GM12878 (cell line): ENCODE data around the gene FIGLA. TPM values are rescaled to one million over a fixed set of nuclear protein-coding genes. Genes with fewer than 3 reads are reported as not detected.

Source experiments
- ATAC-seq: fragments of 200-7000 bp; cut with Tn5 transposase; 3 replicates; pipeline ENCODE4 v1.9.1; 2020; ENCODE audit warnings: mild to moderate bottlenecking, moderate library complexity
- BruUV-seq: library from RNA; stranded (reverse); fragments of 400-500 nt; replicated peaks from 2 replicates; lab custom pipeline; 2021; lab: Mats Ljungman, UMichigan
- CTCF ChIA-PET: fragments of 300-600 bp; sonication (Branson Sonifier 250); formaldehyde crosslinking; extraction: SDS; loops from one replicate; lab custom pipeline; 2021; ENCODE audit warnings: inconsistent platforms; lab: Yijun Ruan, JAX
- POLR2A ChIA-PET: fragments of 350-600 bp; formaldehyde crosslinking; extraction: SDS; loops from one replicate; lab custom pipeline; 2021; ENCODE audit warnings: inconsistent platforms; lab: Charles Lee
- RAD21 ChIA-PET: fragments of 300-600 bp; sonication (Branson Sonifier 250); formaldehyde crosslinking; loops from one replicate; lab custom pipeline; 2023; ENCODE audit warnings: antibody characterized with exemption; ENCODE audit not compliant: unreplicated experiment; lab: Charles Lee
- SMC1A ChIA-PET: fragments of 300-600 bp; sonication (Branson Sonifier 250); formaldehyde crosslinking; loops from one replicate; lab custom pipeline; 2023; ENCODE audit not compliant: unreplicated experiment, uncharacterized antibody; lab: Charles Lee
- DNase-seq: peaks from one replicate; pipeline ENCODE4 v3.0.0-alpha.2; 2011; ENCODE audit warnings: low read depth, low spot score
- FAIRE-seq: peaks from 3 replicates; lab custom pipeline; 2011; peaks lifted over from hg19 to GRCh38; lab: Jason Lieb, UNC
- H2AFZ ChIP-seq: 2 replicates; pipeline ENCODE4 v1.6.0; 2011; ENCODE audit warnings: low read depth, low read length, control low read depth; ENCODE audit not compliant: control insufficient read depth
- H3K27ac ChIP-seq: 2 replicates; pipeline ENCODE4 v1.5.1; 2011; ENCODE audit warnings: control low read depth; ENCODE audit not compliant: control insufficient read depth, insufficient read depth
- H3K27me3 ChIP-seq, 2 experiments: replicated peaks in 1 of 2; 2 replicates each; pipeline versions ENCODE4 v1.6.0 to v1.6.1; 2011; ENCODE audit warnings: low read length in 1 of 2; ENCODE audit not compliant: control insufficient read depth in 2 of 2, insufficient read depth in 2 of 2
- H3K36me3 ChIP-seq, 2 experiments: 2 replicates each; pipeline ENCODE4 v1.5.1; 2011; ENCODE audit warnings: low read length in 1 of 2; ENCODE audit not compliant: control insufficient read depth in 2 of 2, insufficient read depth in 2 of 2
- H3K4me1 ChIP-seq: 2 replicates; pipeline ENCODE4 v1.6.1; 2011; ENCODE audit warnings: mild to moderate bottlenecking, low read length, moderate library complexity, mixed read lengths; ENCODE audit not compliant: control insufficient read depth, insufficient read depth
- H3K4me2 ChIP-seq: 2 replicates; pipeline ENCODE4 v1.6.0; 2011; ENCODE audit warnings: control low read depth; ENCODE audit not compliant: control insufficient read depth, insufficient read depth
- H3K4me3 ChIP-seq: fragments of 200-600 bp; sonication (generic); 2 replicates; pipeline ENCODE4 v1.5.1; 2016
- H3K79me2 ChIP-seq: 2 replicates; pipeline ENCODE4 v1.6.0; 2011; ENCODE audit warnings: low read length; ENCODE audit not compliant: control insufficient read depth, insufficient read depth
- H3K9ac ChIP-seq: 2 replicates; pipeline ENCODE4 v1.8.0; 2011; ENCODE audit warnings: low read length, control low read depth, mixed read lengths; ENCODE audit not compliant: control insufficient read depth, insufficient read depth
- H3K9me3 ChIP-seq: replicated peaks from 3 replicates; pipeline ENCODE4 v1.5.1; 2011; ENCODE audit warnings: mild to moderate bottlenecking, low read length; ENCODE audit not compliant: control insufficient read depth, insufficient read depth
- H4K20me1 ChIP-seq: 2 replicates; pipeline ENCODE4 v1.6.0; 2011; ENCODE audit not compliant: control insufficient read depth, insufficient read depth
- ATF7 ChIP-seq: fragments of 450-650 bp; IDR thresholded peaks from 2 replicates; pipeline ENCODE4 v1.6.1; 2016; ENCODE audit warnings: low read depth, mild to moderate bottlenecking
- BMI1 ChIP-seq: fragments of 450-650 bp; IDR thresholded peaks from 2 replicates; pipeline ENCODE4 v1.6.1; 2016; ENCODE audit warnings: mild to moderate bottlenecking, moderate library complexity, borderline replicate concordance
- CBX5 ChIP-seq: sonication (generic); IDR thresholded peaks from 2 replicates; pipeline ENCODE4 v1.6.1; 2016; ENCODE audit warnings: low read depth, moderate library complexity, mild to moderate bottlenecking, inconsistent platforms
- FOS ChIP-seq: IDR thresholded peaks from 3 replicates; pipeline ENCODE4 v1.6.1; 2011; ENCODE audit warnings: borderline replicate concordance; ENCODE audit not compliant: insufficient read length; ENCODE audit errors: extremely low read depth
- MXI1 ChIP-seq: fragments of 150-350 bp; IDR thresholded peaks from 2 replicates; pipeline ENCODE4 v1.6.1; 2011; ENCODE audit warnings: low read depth, mild to moderate bottlenecking, inconsistent platforms, low read length, improper control_type of control experiment
- NR2C2 ChIP-seq: IDR thresholded peaks from 2 replicates; pipeline ENCODE4 v1.6.1; 2011; ENCODE audit warnings: borderline replicate concordance, low read depth; ENCODE audit not compliant: control insufficient read depth, insufficient read length
- RUNX3 ChIP-seq: IDR thresholded peaks from 2 replicates; pipeline ENCODE4 v1.6.1; 2012; ENCODE audit warnings: low read length, inconsistent platforms
- ZBED1 ChIP-seq: IDR thresholded peaks from 2 replicates; pipeline ENCODE4 v1.6.1; 2016; ENCODE audit warnings: borderline replicate concordance
- ZNF207 ChIP-seq: fragments of 450-650 bp; IDR thresholded peaks from 2 replicates; pipeline ENCODE4 v1.6.1; 2014; ENCODE audit warnings: antibody characterized with exemption, mild to moderate bottlenecking, borderline replicate concordance
- ZNF217 ChIP-seq: fragments of 450-650 bp; IDR thresholded peaks from 2 replicates; pipeline ENCODE4 v1.6.1; 2017; ENCODE audit warnings: antibody characterized with exemption, mild to moderate bottlenecking
- WGBS: methylation state at CpG from one replicate; pipeline ENCODE4 v1.1.6; 2016; ENCODE audit warnings: low lambda C conversion rate; ENCODE audit not compliant: insufficient replicate concordance, insufficient coverage; ENCODE audit errors: missing lambda C conversion rate; 5-methylcytosine and 5-hydroxymethylcytosine counted together
- in situ Hi-C: fragments of 300-500 bp; cut with MboI; formaldehyde crosslinking; loops from 9 replicates; pipeline ENCODE4 v1.14.3; 2018; ENCODE audit warnings: mixed read lengths
- intact Hi-C: fragments of 100-400 bp; cut with micrococcal nuclease; formaldehyde crosslinking; loops from one replicate; pipeline ENCODE4 v1.14.2; 2022; ENCODE audit not compliant: unreplicated experiment
- polyA plus RNA-seq, 11 experiments: library from polyadenylated mRNA; depleted of rRNA in 4 of 11; unstranded in 6 of 11; stranded (reverse) in 5 of 11; fragments of >200 nt; fragmentation: Nextera tagmentation in 4 of 11; fragmentation: Illumina TruSeq in 1 of 11; extraction: Ambion mirVana in 4 of 11; extraction: Trizol in 1 of 11; gene quantifications; 1 replicate in 1 of 11; 2 replicates in 10 of 11; pipeline versions ENCODE4 v1.2.1 to v1.2.3, GENCODE V29; 2011 to 2016; ENCODE audit warnings: inconsistent platforms in 2 of 11, missing spikeins in 2 of 11, low read depth in 1 of 11
- total RNA-seq, 4 experiments: library from RNA; depleted of rRNA in 3 of 4; stranded (reverse); fragments of >200 nt in 3 of 4; fragmentation: Illumina TruSeq in 1 of 4; extraction: Trizol in 1 of 4; gene quantifications; 2 replicates each; pipeline versions ENCODE4 v1.2.1 to v1.2.3, GENCODE V29; 2013 to 2021
- TF ChIP-seq, protein P1 (sequence below): IDR thresholded peaks from 2 replicates; pipeline ENCODE4 v1.6.1; 2012; ENCODE audit warnings: low read depth, low read length, improper control_type of control experiment
- TF ChIP-seq, protein P2 (sequence below): fragments of 450-650 bp; formaldehyde crosslinking; IDR thresholded peaks from 2 replicates; pipeline ENCODE4 v1.5.0; 2022; ENCODE audit warnings: mild to moderate bottlenecking, missing genetic modification characterization
- TF ChIP-seq, protein P3 (sequence below): IDR thresholded peaks from 2 replicates; pipeline ENCODE4 v1.6.1; 2011; ENCODE audit warnings: borderline replicate concordance, low read depth, mild to moderate bottlenecking, moderate library complexity, low read length; ENCODE audit not compliant: insufficient read depth, poor library complexity, severe bottlenecking
- TF ChIP-seq, protein P4 (sequence below): fragments of 150-350 bp; IDR thresholded peaks from 2 replicates; pipeline ENCODE4 v1.6.1; 2014; ENCODE audit warnings: mild to moderate bottlenecking, low read depth, low read length

FIGLA gene
- total and polyA plus RNA-seq, 10 of the 15 experiments (the other 5 are each of a cell fraction or from before 2014, with no cell fraction given), result not detected

GRCh38 chr2:70729647-70730046 is 60.8 kb downstream of the FIGLA start (continued):
- no peak for TF ChIP-seq RUNX3
- TF ChIP-seq ATF7, result no peak
- TF ChIP-seq, protein P1, sequence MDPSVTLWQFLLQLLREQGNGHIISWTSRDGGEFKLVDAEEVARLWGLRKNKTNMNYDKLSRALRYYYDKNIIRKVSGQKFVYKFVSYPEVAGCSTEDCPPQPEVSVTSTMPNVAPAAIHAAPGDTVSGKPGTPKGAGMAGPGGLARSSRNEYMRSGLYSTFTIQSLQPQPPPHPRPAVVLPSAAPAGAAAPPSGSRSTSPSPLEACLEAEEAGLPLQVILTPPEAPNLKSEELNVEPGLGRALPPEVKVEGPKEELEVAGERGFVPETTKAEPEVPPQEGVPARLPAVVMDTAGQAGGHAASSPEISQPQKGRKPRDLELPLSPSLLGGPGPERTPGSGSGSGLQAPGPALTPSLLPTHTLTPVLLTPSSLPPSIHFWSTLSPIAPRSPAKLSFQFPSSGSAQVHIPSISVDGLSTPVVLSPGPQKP, result no peak

DNA sequence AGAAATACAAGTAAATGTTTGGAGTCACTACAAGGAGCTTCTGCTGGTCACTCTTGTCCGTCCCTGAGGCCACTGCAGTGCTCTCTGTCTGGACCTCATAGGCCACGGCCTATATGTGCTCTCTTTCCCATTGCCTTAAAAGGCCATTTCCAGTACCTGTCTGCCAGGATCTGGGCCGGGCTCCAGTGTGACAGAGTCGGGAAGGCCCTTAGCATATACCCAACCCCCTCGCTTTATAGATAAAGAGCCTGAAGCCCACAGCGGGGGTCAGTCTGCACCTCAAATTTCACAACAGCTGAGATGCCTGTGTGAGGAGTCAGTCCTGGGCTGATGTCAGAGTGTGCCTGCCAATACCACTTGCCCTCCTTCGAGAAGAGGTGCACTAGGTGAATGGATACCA is 62.3 kb downstream of the FIGLA start:
- ChIA-PET POLR2A (interaction anchor here (0.5 kb wide), 1 partner anchor 327 kb away, joined by 3 read pairs; no protein-coding TSS in a partner anchor), SMC1A (no interaction called here), CTCF (no interaction called here), RAD21 (no interaction called here)
- Histone ChIP-seq H3K27ac (no peak overlapping the region), H3K4me1 (no peaks in the 10 kb centered on the region), H2AFZ (no peak overlapping the region), H3K36me3 (no peaks in the 10 kb centered on the region), H3K9ac (no peak overlapping the region), H3K79me2 (no peaks in the 10 kb centered on the region), H3K4me2 (no peak overlapping the region), H3K4me3 (no peak overlapping the region), H3K27me3 (no peaks in the 10 kb centered on the region; a peak in 1 of 4 replicates), H3K9me3 (no peaks in the 10 kb centered on the region), H4K20me1 (no peaks in the 10 kb centered on the region)
- in situ Hi-C loops (no loop called here), intact Hi-C loops (no loop called here)
- DNase-seq (no peak), ATAC-seq (no peak), FAIRE-seq (no peak)
- no TSS peak for BruUV-seq
- TF ChIP-seq, protein P2, sequence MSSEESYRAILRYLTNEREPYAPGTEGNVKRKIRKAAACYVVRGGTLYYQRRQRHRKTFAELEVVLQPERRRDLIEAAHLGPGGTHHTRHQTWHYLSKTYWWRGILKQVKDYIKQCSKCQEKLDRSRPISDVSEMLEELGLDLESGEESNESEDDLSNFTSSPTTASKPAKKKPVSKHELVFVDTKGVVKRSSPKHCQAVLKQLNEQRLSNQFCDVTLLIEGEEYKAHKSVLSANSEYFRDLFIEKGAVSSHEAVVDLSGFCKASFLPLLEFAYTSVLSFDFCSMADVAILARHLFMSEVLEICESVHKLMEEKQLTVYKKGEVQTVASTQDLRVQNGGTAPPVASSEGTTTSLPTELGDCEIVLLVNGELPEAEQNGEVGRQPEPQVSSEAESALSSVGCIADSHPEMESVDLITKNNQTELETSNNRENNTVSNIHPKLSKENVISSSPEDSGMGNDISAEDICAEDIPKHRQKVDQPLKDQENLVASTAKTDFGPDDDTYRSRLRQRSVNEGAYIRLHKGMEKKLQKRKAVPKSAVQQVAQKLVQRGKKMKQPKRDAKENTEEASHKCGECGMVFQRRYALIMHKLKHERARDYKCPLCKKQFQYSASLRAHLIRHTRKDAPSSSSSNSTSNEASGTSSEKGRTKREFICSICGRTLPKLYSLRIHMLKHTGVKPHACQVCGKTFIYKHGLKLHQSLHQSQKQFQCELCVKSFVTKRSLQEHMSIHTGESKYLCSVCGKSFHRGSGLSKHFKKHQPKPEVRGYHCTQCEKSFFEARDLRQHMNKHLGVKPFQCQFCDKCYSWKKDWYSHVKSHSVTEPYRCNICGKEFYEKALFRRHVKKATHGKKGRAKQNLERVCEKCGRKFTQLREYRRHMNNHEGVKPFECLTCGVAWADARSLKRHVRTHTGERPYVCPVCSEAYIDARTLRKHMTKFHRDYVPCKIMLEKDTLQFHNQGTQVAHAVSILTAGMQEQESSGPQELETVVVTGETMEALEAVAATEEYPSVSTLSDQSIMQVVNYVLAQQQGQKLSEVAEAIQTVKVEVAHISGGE, result no peak
- TF ChIP-seq RUNX3 (no peak), FOS (no peak), CBX5 (no peak), ZBED1 (no peak), BMI1 (no peak), ZNF207 (no peak), ZNF217 (no peak), NR2C2 (no peak), MXI1 (no peak)
- TF ChIP-seq, protein P3, sequence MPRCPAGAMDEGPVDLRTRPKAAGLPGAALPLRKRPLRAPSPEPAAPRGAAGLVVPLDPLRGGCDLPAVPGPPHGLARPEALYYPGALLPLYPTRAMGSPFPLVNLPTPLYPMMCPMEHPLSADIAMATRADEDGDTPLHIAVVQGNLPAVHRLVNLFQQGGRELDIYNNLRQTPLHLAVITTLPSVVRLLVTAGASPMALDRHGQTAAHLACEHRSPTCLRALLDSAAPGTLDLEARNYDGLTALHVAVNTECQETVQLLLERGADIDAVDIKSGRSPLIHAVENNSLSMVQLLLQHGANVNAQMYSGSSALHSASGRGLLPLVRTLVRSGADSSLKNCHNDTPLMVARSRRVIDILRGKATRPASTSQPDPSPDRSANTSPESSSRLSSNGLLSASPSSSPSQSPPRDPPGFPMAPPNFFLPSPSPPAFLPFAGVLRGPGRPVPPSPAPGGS, result no peak
- TF ChIP-seq, protein P4, sequence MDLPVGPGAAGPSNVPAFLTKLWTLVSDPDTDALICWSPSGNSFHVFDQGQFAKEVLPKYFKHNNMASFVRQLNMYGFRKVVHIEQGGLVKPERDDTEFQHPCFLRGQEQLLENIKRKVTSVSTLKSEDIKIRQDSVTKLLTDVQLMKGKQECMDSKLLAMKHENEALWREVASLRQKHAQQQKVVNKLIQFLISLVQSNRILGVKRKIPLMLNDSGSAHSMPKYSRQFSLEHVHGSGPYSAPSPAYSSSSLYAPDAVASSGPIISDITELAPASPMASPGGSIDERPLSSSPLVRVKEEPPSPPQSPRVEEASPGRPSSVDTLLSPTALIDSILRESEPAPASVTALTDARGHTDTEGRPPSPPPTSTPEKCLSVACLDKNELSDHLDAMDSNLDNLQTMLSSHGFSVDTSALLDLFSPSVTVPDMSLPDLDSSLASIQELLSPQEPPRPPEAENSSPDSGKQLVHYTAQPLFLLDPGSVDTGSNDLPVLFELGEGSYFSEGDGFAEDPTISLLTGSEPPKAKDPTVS, result no peak
- TF ChIP-seq, protein P1, result no peak
- WGBS, result 26% methylated on average over 7 of the region's 7 CpGs
